Measurements from ENCODE around the gene RXFP1.
"Not testable (repeated sequence)": the region's sequence is repeated elsewhere in the genome, so short reads cannot be mapped to it uniquely, and the experiment has no call there.

The RXFP1 gene

DNA sequence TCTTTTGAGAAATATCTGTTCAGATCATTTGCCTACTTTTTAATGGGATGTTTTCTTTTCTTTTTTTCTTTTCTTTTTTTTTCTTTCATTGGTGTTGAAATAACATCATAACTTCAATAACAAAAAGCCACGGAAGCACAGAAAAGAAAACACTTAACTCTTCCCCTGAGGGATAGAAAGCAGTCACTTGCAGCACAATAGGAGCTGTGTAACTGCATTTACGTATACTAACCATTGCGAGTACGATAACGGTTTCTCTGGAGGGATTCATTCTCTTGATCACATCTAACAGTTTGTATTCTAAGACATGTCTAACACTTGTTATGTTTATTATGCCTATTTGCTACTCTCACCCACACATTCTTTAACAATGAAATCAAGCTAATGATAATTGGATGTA is 122.7 kb downstream of the RXFP1 start:
- in situ Hi-C loops (cut with HindIII; ENCODE audit: low pct_unique_long_range_greater_than_20kb, low sequenced_read_pairs), result no loop called here
- DNase-seq (ENCODE audit: low read depth in 1 of 2, low spot score in 1 of 2), result no peak
- TF ChIP-seq JUND (IDR thresholded peaks at IDR 0.05; ENCODE audit: low read depth), result no peak

DNA sequence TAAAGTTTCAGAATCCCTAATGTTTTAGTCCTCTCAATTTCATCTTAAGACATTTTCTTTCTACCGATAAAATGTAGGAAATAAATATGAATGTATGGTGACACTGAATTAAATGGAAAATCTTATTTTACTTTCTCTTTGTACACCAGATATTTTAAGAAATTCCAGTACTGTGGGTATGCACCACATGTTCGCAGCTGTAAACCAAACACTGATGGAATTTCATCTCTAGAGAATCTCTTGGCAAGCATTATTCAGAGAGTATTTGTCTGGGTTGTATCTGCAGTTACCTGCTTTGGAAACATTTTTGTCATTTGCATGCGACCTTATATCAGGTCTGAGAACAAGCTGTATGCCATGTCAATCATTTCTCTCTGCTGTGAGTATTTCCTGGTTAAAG is 123.1 kb downstream of the RXFP1 start:
- no peak for TF ChIP-seq JUND (IDR thresholded peaks at IDR 0.05; ENCODE audit: low read depth)
- in situ Hi-C loops (cut with HindIII; ENCODE audit: low pct_unique_long_range_greater_than_20kb, low sequenced_read_pairs), result no loop called here
- DNase-seq (ENCODE audit: low read depth in 1 of 2, low spot score in 1 of 2), result no peak

DNA sequence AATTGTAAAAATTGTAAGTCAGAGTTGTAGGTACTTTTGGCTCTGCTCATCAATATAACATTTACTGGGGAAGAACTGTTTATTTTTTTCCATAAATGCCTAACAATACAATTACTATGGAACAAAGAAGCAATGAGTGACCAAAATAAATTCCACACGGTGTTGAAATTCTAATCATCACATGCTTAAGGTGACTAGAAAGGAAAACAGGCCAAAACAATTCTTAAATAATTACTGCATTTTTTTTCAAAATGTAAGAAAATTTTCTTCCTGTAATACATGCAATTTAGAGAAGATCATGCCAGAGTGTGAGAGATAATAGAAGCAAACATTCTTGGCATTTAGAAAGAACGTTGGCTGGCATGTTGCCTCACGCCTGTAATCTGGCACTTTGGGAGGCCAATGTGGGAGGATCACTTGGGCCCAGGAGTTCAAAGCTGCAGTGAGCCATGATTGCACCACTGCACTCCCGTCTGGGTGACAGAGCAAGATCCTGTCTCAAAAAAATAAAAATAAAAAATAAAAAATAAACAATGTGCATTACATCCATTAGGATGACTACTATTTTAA is 127.5 kb downstream of the RXFP1 start:
- no peak for DNase-seq (ENCODE audit: low read depth in 1 of 2, low spot score in 1 of 2)
- in situ Hi-C loops (cut with HindIII; ENCODE audit: low pct_unique_long_range_greater_than_20kb, low sequenced_read_pairs), result no loop called here
- no peak for TF ChIP-seq JUND (IDR thresholded peaks at IDR 0.05; ENCODE audit: low read depth)

- no peak for TF ChIP-seq JUND (IDR thresholded peaks at IDR 0.05; ENCODE audit: low read depth)
- no peak for DNase-seq (ENCODE audit: low read depth in 1 of 2, low spot score in 1 of 2)
- in situ Hi-C loops (cut with HindIII; ENCODE audit: low pct_unique_long_range_greater_than_20kb, low sequenced_read_pairs), result no loop called here
Observed at GRCh38 chr4:158652920-158653319, 131.2 kb downstream of the RXFP1 start.

DNA sequence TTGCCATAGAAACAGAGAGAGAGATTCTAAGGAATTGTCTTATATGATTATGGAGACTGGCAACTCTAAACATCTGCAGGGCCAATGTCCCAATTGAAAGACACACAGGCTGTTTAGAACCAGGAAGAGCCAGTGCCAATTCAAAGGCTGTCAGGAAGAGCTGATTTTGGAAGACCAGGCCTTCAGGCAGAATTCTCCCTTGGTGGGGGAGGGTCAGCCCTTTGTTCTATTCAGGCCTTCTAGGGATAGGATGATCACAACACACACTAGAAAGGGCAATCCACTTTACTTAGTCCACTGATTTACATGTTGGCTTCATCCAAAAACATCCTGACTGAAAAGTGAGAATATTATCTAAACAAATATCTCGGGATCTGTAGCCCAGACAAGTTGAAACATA is 134.8 kb downstream of the RXFP1 start:
- in situ Hi-C loops (cut with HindIII; ENCODE audit: low pct_unique_long_range_greater_than_20kb, low sequenced_read_pairs), result no loop called here
- no peak for TF ChIP-seq JUND (IDR thresholded peaks at IDR 0.05; ENCODE audit: low read depth)
- no peak for DNase-seq (ENCODE audit: low read depth in 1 of 2, low spot score in 1 of 2)

DNA sequence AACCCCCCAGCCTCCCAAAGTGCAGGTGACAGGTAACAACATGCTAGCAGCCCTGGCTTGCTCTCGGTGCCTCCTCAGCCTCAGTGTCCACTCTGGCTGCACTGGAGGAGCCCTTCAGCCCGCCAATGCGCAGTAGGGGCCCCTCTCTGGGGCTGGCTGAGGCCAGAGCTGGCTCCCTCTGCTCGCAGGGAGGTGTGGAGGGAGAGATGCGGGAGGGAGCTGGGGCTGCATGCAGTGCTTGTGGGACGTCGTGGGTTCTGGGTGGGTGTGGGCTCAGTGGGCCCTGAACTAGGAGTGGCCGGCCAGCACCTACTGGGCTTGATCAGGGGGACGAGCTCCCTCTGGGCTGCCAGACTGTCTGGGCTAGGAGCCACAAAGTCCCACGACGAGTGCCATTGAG is 135.6 kb downstream of the RXFP1 start:
- in situ Hi-C loops (cut with HindIII; ENCODE audit: low pct_unique_long_range_greater_than_20kb, low sequenced_read_pairs), result no loop called here
- no peak for TF ChIP-seq JUND (IDR thresholded peaks at IDR 0.05; ENCODE audit: low read depth)
- no peak for DNase-seq (ENCODE audit: low read depth in 1 of 2, low spot score in 1 of 2)

GRCh38 chr4:158663255-158663654 is 141.6 kb downstream of the RXFP1 start:
- DNase-seq (ENCODE audit: low read depth in 1 of 2, low spot score in 1 of 2); in situ Hi-C loops (cut with HindIII; ENCODE audit: low pct_unique_long_range_greater_than_20kb, low sequenced_read_pairs): not testable (repeated sequence)

DNA sequence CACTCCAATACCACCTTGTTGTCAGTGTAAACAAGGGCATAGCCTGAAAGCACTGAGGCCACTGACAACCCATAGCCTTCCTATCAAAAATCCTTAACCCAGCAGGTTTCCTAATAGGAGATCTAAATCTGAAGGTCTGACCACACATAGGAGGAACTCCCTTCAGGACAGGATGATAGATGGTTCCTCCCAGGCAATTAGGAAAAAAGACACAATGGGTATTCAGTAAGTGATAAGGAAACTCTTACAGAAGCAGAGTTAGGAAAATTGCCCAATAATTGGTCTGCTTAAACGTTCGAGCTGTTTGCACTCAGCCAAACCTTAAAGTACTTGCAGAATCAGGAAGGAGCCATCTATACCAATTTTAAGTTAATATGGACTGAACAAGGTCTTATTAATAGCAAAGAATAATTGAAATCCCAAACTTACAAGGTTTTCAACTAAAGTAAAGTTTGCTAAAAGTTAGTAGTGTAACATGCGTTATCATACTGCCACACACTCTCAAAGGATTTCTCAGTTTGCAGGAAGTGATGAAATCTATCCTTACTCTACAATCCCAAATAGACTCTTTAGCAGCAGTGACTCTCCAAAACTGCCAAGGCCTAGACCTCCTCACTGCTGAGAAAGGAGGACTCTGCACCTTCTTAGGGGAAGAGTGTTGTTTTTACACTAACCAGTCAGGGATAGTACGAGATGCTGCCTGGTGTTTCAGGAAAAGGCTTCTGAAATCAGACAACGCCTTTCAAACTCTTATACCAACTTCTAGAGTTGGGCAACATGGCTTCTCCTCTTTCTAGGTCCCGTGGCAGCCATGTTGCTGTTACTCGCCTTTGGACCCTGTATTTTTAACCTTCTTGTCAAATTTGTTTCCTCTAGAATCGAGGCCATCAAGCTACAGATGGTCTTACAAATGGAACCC is 142.3 kb downstream of the RXFP1 start:
- DNase-seq (ENCODE audit: low read depth in 1 of 2, low spot score in 1 of 2); in situ Hi-C loops (cut with HindIII; ENCODE audit: low pct_unique_long_range_greater_than_20kb, low sequenced_read_pairs): not testable (repeated sequence)

DNA sequence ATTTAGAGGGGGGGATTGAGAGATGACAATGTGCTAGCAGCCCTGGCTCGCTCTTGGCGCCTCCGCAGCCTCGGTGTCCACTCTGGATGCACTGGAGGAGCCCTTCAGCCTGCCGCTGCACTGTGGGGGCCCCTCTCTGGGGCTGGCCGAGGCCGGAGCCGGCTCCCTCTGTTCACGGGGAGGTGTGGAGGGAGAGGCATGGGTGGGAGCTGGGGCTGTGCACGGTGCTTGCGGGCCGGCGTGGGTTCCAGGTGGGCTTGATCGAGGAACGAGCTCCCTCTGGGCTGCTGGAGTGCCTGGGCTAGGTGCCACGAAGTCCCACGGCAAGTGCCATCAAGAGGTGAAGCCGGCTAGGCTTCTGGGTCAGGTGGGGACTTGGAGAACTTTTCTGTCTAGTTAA is 143.1 kb downstream of the RXFP1 start:
- in situ Hi-C loops (cut with HindIII; ENCODE audit: low pct_unique_long_range_greater_than_20kb, low sequenced_read_pairs), result no loop called here
- TF ChIP-seq JUND (IDR thresholded peaks at IDR 0.05; ENCODE audit: low read depth), result no peak
- no peak for DNase-seq (ENCODE audit: low read depth in 1 of 2, low spot score in 1 of 2)

DNA sequence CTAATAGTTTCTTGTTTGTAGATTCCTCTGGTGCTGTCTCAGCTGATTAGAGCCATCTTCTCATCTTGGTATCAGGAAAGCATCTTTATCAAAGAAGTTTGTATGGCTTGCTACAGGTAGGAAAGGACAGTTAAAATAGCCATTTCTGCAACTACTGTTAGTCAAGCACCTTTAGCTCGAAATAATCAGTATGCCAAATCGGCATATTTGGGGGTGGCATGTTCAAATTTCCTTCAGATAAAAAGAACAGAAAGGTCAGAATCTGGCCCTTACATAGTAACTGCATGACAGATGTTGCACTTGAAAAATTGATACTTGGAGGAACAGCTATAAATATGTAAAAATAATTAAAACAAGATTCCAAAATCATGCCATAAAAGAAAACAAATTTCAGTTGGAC is 145.2 kb downstream of the RXFP1 start:
- TF ChIP-seq JUND (IDR thresholded peaks at IDR 0.05; ENCODE audit: low read depth), result no peak
- no peak for DNase-seq (ENCODE audit: low read depth in 1 of 2, low spot score in 1 of 2)
- in situ Hi-C loops (cut with HindIII; ENCODE audit: low pct_unique_long_range_greater_than_20kb, low sequenced_read_pairs), result no loop called here

GRCh38 chr4:158667651-158668198 is 146.0 kb downstream of the RXFP1 start:
- TF ChIP-seq JUND (IDR thresholded peaks at IDR 0.05; ENCODE audit: low read depth), result no peak
- peak in 1 of 2 experiments; percentile 15 for DNase-seq (ENCODE audit: low read depth in 1 of 2, low spot score in 1 of 2)
- in situ Hi-C loops (cut with HindIII; ENCODE audit: low pct_unique_long_range_greater_than_20kb, low sequenced_read_pairs), result no loop called here

DNA sequence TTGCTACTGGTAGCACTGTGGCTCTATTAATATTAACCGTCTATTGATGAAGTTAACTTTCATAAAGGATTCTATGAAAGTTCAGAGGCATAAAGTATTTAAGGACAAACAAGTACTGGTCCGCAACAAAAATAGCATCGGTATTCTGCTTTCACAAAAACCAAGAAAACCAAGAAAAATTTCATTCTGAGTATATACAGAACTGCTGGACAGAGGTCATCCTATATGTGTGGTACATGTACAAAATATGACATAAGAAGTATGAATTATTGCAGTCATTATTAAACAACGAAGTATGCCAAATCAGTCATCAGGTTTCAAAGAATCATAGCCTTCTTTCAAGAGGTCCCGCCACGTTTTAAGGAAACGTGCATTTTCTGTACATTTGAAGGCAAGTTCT is 147.6 kb downstream of the RXFP1 start:
- DNase-seq (ENCODE audit: low read depth in 1 of 2, low spot score in 1 of 2), result no peak
- in situ Hi-C loops (cut with HindIII; ENCODE audit: low pct_unique_long_range_greater_than_20kb, low sequenced_read_pairs), result no loop called here
- no peak for TF ChIP-seq JUND (IDR thresholded peaks at IDR 0.05; ENCODE audit: low read depth)

GRCh38 chr4:158670975-158671664 is 149.4 kb downstream of the RXFP1 start:
- no peak for TF ChIP-seq JUND (IDR thresholded peaks at IDR 0.05; ENCODE audit: low read depth)
- peak in 1 of 2 experiments; percentile 36 for DNase-seq (ENCODE audit: low read depth in 1 of 2, low spot score in 1 of 2)
- in situ Hi-C loops (cut with HindIII; ENCODE audit: low pct_unique_long_range_greater_than_20kb, low sequenced_read_pairs), result no loop called here

Measured in T47D (cell line).